ENCODE data around the gene PTPRR. TPM values are rescaled to one million over a fixed set of nuclear protein-coding genes. Genes with fewer than 3 reads are reported as not detected.

The PTPRR gene
- total RNA-seq, 4 donors from 2014 or later, result 0.19 TPM; not detected in 3

- no peaks in the 10 kb centered on the region for H3K9me3 ChIP-seq
- intact Hi-C loops (cut with DNase I), result no loop called here
- no peak overlapping the region for H3K27ac ChIP-seq
- H3K27me3 ChIP-seq, result peaks cover 0 to 58% (median 0%) of the 10 kb centered on the region in 4 donors
- no peak for TF ChIP-seq POLR2A (IDR thresholded peaks at IDR 0.05)
- TF ChIP-seq CTCF (IDR thresholded peaks at IDR 0.05), result no peak
- H3K4me1 ChIP-seq, result peaks cover 0 to 7% (median 4%) of the 10 kb centered on the region in 3 donors
- peak overlapping the region in 1 of 4 donors; percentile 1 for H3K4me3 ChIP-seq
- WGBS, 2 donors, result 70 to 91% methylated on average over 4 of the region's 4 CpGs
- no peak for DNase-seq
- no peaks in the 10 kb centered on the region for H3K36me3 ChIP-seq
Measured at GRCh38 chr12:70604662-70605061, 315.9 kb downstream of the PTPRR start.

GRCh38 chr12:70603044-70603443 lies 317.5 kb downstream of the PTPRR start:
- 43 to 83% methylated on average over 1 of the region's 1 CpG for WGBS, 2 donors
- intact Hi-C loops (cut with DNase I), result no loop called here
- peaks cover 0 to 42% (median 0%) of the 10 kb centered on the region in 4 donors for H3K27me3 ChIP-seq
- no peaks in the 10 kb centered on the region for H3K9me3 ChIP-seq
- H3K36me3 ChIP-seq, result no peaks in the 10 kb centered on the region
- DNase-seq, result no peak
- H3K4me1 ChIP-seq, result no peaks in the 10 kb centered on the region
- no peak overlapping the region for H3K4me3 ChIP-seq
- TF ChIP-seq POLR2A (IDR thresholded peaks at IDR 0.05) (no peak), CTCF (IDR thresholded peaks at IDR 0.05) (no peak)
- H3K27ac ChIP-seq, result no peak overlapping the region

GRCh38 chr12:70598467-70599193 lies 321.9 kb downstream of the PTPRR start:
- WGBS, 2 donors, result 30 to 36% methylated on average over 4 of the region's 4 CpGs
- no peaks in the 10 kb centered on the region for H3K4me1 ChIP-seq
- DNase-seq, result no peak
- TF ChIP-seq POLR2A (IDR thresholded peaks at IDR 0.05) (no peak), CTCF (IDR thresholded peaks at IDR 0.05) (no peak)
- intact Hi-C loops (cut with DNase I), result no loop called here
- peaks cover 0 to 11% (median 0%) of the 10 kb centered on the region in 4 donors for H3K27me3 ChIP-seq
- H3K36me3 ChIP-seq, result no peaks in the 10 kb centered on the region
- H3K27ac ChIP-seq, result peak overlapping the region; percentile 10 to 19 (median 14)
- H3K4me3 ChIP-seq, result no peak overlapping the region
- no peaks in the 10 kb centered on the region for H3K9me3 ChIP-seq

- no peak for TF ChIP-seq CTCF (IDR thresholded peaks at IDR 0.05)
- no peak for TF ChIP-seq POLR2A (IDR thresholded peaks at IDR 0.05)
- Histone ChIP-seq H3K4me1 (no peaks in the 10 kb centered on the region), H3K4me3 (no peak overlapping the region), H3K9me3 (no peaks in the 10 kb centered on the region), H3K27me3 (peaks cover 0 to 23% (median 0%) of the 10 kb centered on the region in 4 donors), H3K27ac (no peak overlapping the region), H3K36me3 (no peaks in the 10 kb centered on the region)
- no peak for DNase-seq
- 92 to 93% methylated on average over 2 of the region's 2 CpGs for WGBS, 2 donors
- intact Hi-C loops (cut with DNase I), result loop anchor here (5.0 kb wide), 1 partner anchor 130 kb away; no protein-coding TSS in a partner anchor
Measured at GRCh38 chr12:70592664-70593063, 327.9 kb downstream of the PTPRR start.

GRCh38 chr12:70590549-70591226 lies 329.9 kb downstream of the PTPRR start:
- no peak overlapping the region for H3K27ac ChIP-seq
- no peak for TF ChIP-seq CTCF (IDR thresholded peaks at IDR 0.05)
- TF ChIP-seq POLR2A (IDR thresholded peaks at IDR 0.05), result no peak
- H3K9me3 ChIP-seq, result no peaks in the 10 kb centered on the region
- peaks cover 0 to 14% (median 0%) of the 10 kb centered on the region in 4 donors for H3K27me3 ChIP-seq
- H3K4me3 ChIP-seq, result no peak overlapping the region
- no peaks in the 10 kb centered on the region for H3K36me3 ChIP-seq
- 64 to 80% methylated on average over 4 of the region's 4 CpGs for WGBS, 2 donors
- no peak for DNase-seq
- intact Hi-C loops (cut with DNase I), result loop anchor here (5.0 kb wide), 1 partner anchor 132 kb away; no protein-coding TSS in a partner anchor
- H3K4me1 ChIP-seq, result no peaks in the 10 kb centered on the region

Data from esophagus squamous epithelium (tissue), 5 donors.